Measurements from ENCODE around the gene ORC6.

- TF ChIP-seq CTCF (IDR thresholded peaks at IDR 0.05; ENCODE audit: low read depth, low read length, poor library complexity, severe bottlenecking): no peak
- TF ChIP-seq EZH2phosphoT487 (IDR thresholded peaks at IDR 0.05; ENCODE audit: borderline replicate concordance, low read length): no peak
Observed at GRCh38 chr16:46715769-46716305, 26.4 kb downstream of the ORC6 start.
